ENCODE results near the gene NAGLU. TPM values are rescaled to one million over a fixed set of nuclear protein-coding genes. Genes with fewer than 3 reads are reported as not detected.
A peak's percentile ranks its signal among the peaks of the same experiment; 100 is the strongest.

The NAGLU gene
- total RNA-seq, 1 donor from 2014 or later: 6.2 TPM

GRCh38 chr17:42563543-42563942 lies 27.5 kb downstream of the NAGLU start:
- Mint-ChIP-seq H3K27me3 (ENCODE audit: insufficient read depth, low read depth) (peaks cover 6% of the 10 kb centered on the region), H3K4me1 (peaks cover 26% of the 10 kb centered on the region), H3K4me3 (peak overlapping the region; percentile 92), H3K27ac (no peak overlapping the region), H3K9me3 (no peaks in the 10 kb centered on the region), H3K36me3 (peaks cover 3% of the 10 kb centered on the region)
- Histone ChIP-seq H3K4me2 (peak overlapping the region; percentile 99), H3K9me3 (ENCODE audit: low read depth) (no peaks in the 10 kb centered on the region), H4K20me1 (ENCODE audit: low read depth) (no peaks in the 10 kb centered on the region), H3K4me1 (peaks cover 12% of the 10 kb centered on the region), H3K27me3 (no peaks in the 10 kb centered on the region), H2AFZ (replicated peaks) (no peak overlapping the region), H3K36me3 (no peaks in the 10 kb centered on the region), H3K9ac (no peak overlapping the region), H3K4me3 (no peak overlapping the region), H3K27ac (no peak overlapping the region), H3F3A (ENCODE audit: low read depth) (peaks cover 32% of the 10 kb centered on the region), H3K79me2 (ENCODE audit: low read depth) (peaks cover 30% of the 10 kb centered on the region)
- TF ChIP-seq CTCF (IDR thresholded peaks at IDR 0.05) (no peak), EZH2phosphoT487 (IDR thresholded peaks at IDR 0.05) (no peak), EZH2 (IDR thresholded peaks at IDR 0.05) (no peak)
- no peak for DNase-seq (ENCODE audit: low spot score)

- TF ChIP-seq EZH2phosphoT487 (IDR thresholded peaks at IDR 0.05) (no peak), EZH2 (IDR thresholded peaks at IDR 0.05) (no peak), CTCF (IDR thresholded peaks at IDR 0.05) (no peak)
- Mint-ChIP-seq H3K4me1 (peaks cover 26% of the 10 kb centered on the region), H3K27ac (no peak overlapping the region), H3K27me3 (ENCODE audit: insufficient read depth, low read depth) (peaks cover 6% of the 10 kb centered on the region), H3K9me3 (no peaks in the 10 kb centered on the region), H3K36me3 (peaks cover 5% of the 10 kb centered on the region), H3K4me3 (peak overlapping the region; percentile 92)
- H2AFZ ChIP-seq (replicated peaks): no peak overlapping the region
- no peaks in the 10 kb centered on the region for H3K36me3 ChIP-seq
- H3K9me3 ChIP-seq (ENCODE audit: low read depth): no peaks in the 10 kb centered on the region
- H4K20me1 ChIP-seq (ENCODE audit: low read depth): no peaks in the 10 kb centered on the region
- no peaks in the 10 kb centered on the region for H3K27me3 ChIP-seq
- no peak overlapping the region for H3K9ac ChIP-seq
- peaks cover 12% of the 10 kb centered on the region for H3K4me1 ChIP-seq
- H3F3A ChIP-seq (ENCODE audit: low read depth): peaks cover 32% of the 10 kb centered on the region
- H3K4me3 ChIP-seq: no peak overlapping the region
- no peak overlapping the region for H3K4me2 ChIP-seq
- no peak for DNase-seq (ENCODE audit: low spot score)
- no peak overlapping the region for H3K27ac ChIP-seq
- peaks cover 30% of the 10 kb centered on the region for H3K79me2 ChIP-seq (ENCODE audit: low read depth)
Observed at GRCh38 chr17:42563950-42564349, 27.9 kb downstream of the NAGLU start.

- no peaks in the 10 kb centered on the region for H3K36me3 ChIP-seq
- TF ChIP-seq EZH2 (IDR thresholded peaks at IDR 0.05) (no peak), EZH2phosphoT487 (IDR thresholded peaks at IDR 0.05) (no peak), CTCF (IDR thresholded peaks at IDR 0.05) (no peak)
Observed at GRCh38 chr17:42564815-42565522, 28.9 kb downstream of the NAGLU start.

More at GRCh38 chr17:42564815-42565522, 28.9 kb downstream of the NAGLU start:
- H4K20me1 ChIP-seq (ENCODE audit: low read depth): no peaks in the 10 kb centered on the region
- no peak overlapping the region for H2AFZ ChIP-seq (replicated peaks)
- H3K27ac ChIP-seq: no peak overlapping the region
- H3K4me2 ChIP-seq: no peak overlapping the region
- peaks cover 12% of the 10 kb centered on the region for H3K4me1 ChIP-seq
- Mint-ChIP-seq H3K36me3 (peaks cover 11% of the 10 kb centered on the region), H3K9me3 (no peaks in the 10 kb centered on the region), H3K4me3 (peak overlapping the region; percentile 68), H3K27ac (no peak overlapping the region), H3K4me1 (peaks cover 26% of the 10 kb centered on the region), H3K27me3 (ENCODE audit: insufficient read depth, low read depth) (peaks cover 6% of the 10 kb centered on the region)
- no peaks in the 10 kb centered on the region for H3K9me3 ChIP-seq (ENCODE audit: low read depth)
- H3F3A ChIP-seq (ENCODE audit: low read depth): peaks cover 38% of the 10 kb centered on the region
- no peak overlapping the region for H3K9ac ChIP-seq
- H3K79me2 ChIP-seq (ENCODE audit: low read depth): peaks cover 30% of the 10 kb centered on the region
- no peaks in the 10 kb centered on the region for H3K27me3 ChIP-seq
- H3K4me3 ChIP-seq: no peak overlapping the region
- no peak for DNase-seq (ENCODE audit: low spot score)
